K562 (cell line): Measurements from ENCODE around the gene CLCF1. TPM values are rescaled to one million over a fixed set of nuclear protein-coding genes. Genes with fewer than 3 reads are reported as not detected.

ENCODE experiments used
- CBFB ChIP-seq: sonication (generic); formaldehyde crosslinking; IDR thresholded peaks from 2 replicates; pipeline ENCODE4 v1.4.0; 2020; ENCODE audit warnings: mild to moderate bottlenecking, missing genetic modification reagents
- CGGBP1 ChIP-seq: fragments of 250-450 bp; sonication (Bioruptor Pico); IDR thresholded peaks from 2 replicates; pipeline ENCODE4 v1.9.0; 2021; ENCODE audit warnings: mild to moderate bottlenecking
- FOSL1 ChIP-seq: fragments of 200-800 bp; sonication (Bioruptor generic); conservative IDR thresholded peaks from 2 replicates; pipeline ENCODE4 v1.6.1; 2016; ENCODE audit warnings: missing genetic modification characterization, missing compliant biosample characterization
- GTF2E2 ChIP-seq: fragments of 200-800 bp; sonication (Bioruptor generic); IDR thresholded peaks from 2 replicates; pipeline ENCODE4 v1.6.1; 2016; ENCODE audit warnings: missing genetic modification characterization, missing compliant biosample characterization
- GTF3C2 ChIP-seq: IDR thresholded peaks from 3 replicates; pipeline ENCODE4 v1.6.1; 2011; ENCODE audit warnings: borderline replicate concordance, mild to moderate bottlenecking, moderate library complexity; ENCODE audit not compliant: insufficient read length; ENCODE audit errors: extremely low read depth
- HDAC3 ChIP-seq: fragments of 450-650 bp; IDR thresholded peaks from 2 replicates; pipeline ENCODE4 v1.6.1; 2018; ENCODE audit warnings: borderline replicate concordance, mild to moderate bottlenecking, moderate library complexity; ENCODE audit not compliant: partially characterized antibody
- JUND ChIP-seq, 2 experiments: IDR thresholded peaks; 2 replicates in 1 of 2; 3 replicates in 1 of 2; pipeline ENCODE4 v1.6.1; 2011; ENCODE audit warnings: borderline replicate concordance in 2 of 2, low read depth in 2 of 2, low read length in 2 of 2, improper control_type of control experiment in 1 of 2, missing biosample characterization in 1 of 2, missing genetic modification characterization in 1 of 2, missing genetic modification reagents in 1 of 2
- MTF1 ChIP-seq: fragments of 250-450 bp; sonication (Bioruptor Pico); IDR thresholded peaks from 2 replicates; pipeline ENCODE4 v1.9.0; 2021; ENCODE audit warnings: moderate library complexity, mild to moderate bottlenecking, inconsistent platforms, borderline replicate concordance
- PHB2 ChIP-seq: fragments of 450-650 bp; IDR thresholded peaks from 2 replicates; pipeline ENCODE4 v1.6.1; 2017; ENCODE audit warnings: low read depth
- POLR3G ChIP-seq: IDR thresholded peaks from 2 replicates; pipeline ENCODE4 v1.6.1; 2011; ENCODE audit not compliant: insufficient read length, insufficient replicate concordance; ENCODE audit errors: extremely low read depth
- RFX7 ChIP-seq: fragments of 250-450 bp; sonication (Bioruptor Pico); IDR thresholded peaks from 2 replicates; pipeline ENCODE4 v1.5.1; 2021; ENCODE audit warnings: mild to moderate bottlenecking
- SMC3 ChIP-seq: conservative IDR thresholded peaks from 2 replicates; pipeline ENCODE4 v1.6.1; 2011; ENCODE audit warnings: low read depth, low read length, improper control_type of control experiment; ENCODE audit not compliant: insufficient read depth
- SRSF7 ChIP-seq: fragments of 200-400 bp; formaldehyde crosslinking; optimal IDR thresholded peaks from 2 replicates; pipeline ENCODE3; 2017; ENCODE audit warnings: mild to moderate bottlenecking, low read depth, low read length
- YBX1 ChIP-seq: fragments of 450-650 bp; IDR thresholded peaks from 2 replicates; pipeline ENCODE4 v1.7.1; 2016; ENCODE audit warnings: mild to moderate bottlenecking
- ZNF253 ChIP-seq: fragments of 250-450 bp; sonication (Bioruptor Pico); conservative IDR thresholded peaks from 2 replicates; pipeline ENCODE4 v1.6.1; 2021; ENCODE audit warnings: mild to moderate bottlenecking
- ZNF644 ChIP-seq: fragments of 200-800 bp; sonication (Bioruptor generic); IDR thresholded peaks from 2 replicates; pipeline ENCODE4 v1.6.1; 2016; ENCODE audit warnings: low read depth, missing genetic modification characterization, missing compliant biosample characterization
- ZNF77 ChIP-seq: fragments of 250-450 bp; sonication (Bioruptor Pico); IDR thresholded peaks from 2 replicates; pipeline ENCODE4 v1.5.0; 2020
- polyA plus RNA-seq, 8 experiments: library from polyadenylated mRNA; depleted of rRNA in 4 of 8; stranded (reverse) in 5 of 8; unstranded in 3 of 8; fragments of >200 nt; fragmentation: Nextera tagmentation in 2 of 8; fragmentation: Illumina TruSeq in 1 of 8; extraction: Ambion mirVana in 2 of 8; extraction: Trizol in 1 of 8; gene quantifications; 2 replicates each; pipeline versions ENCODE4 v1.2.1 to v1.2.3, GENCODE V29; 2011 to 2014; ENCODE audit warnings: inconsistent platforms in 1 of 8, missing spikeins in 1 of 8
- total RNA-seq, 7 experiments: library from RNA; depleted of rRNA in 6 of 7; stranded (reverse); fragments of >200 nt in 6 of 7; fragmentation: Illumina TruSeq in 2 of 7; extraction: Trizol in 2 of 7; gene quantifications; 2 replicates each; pipeline versions ENCODE4 v1.2.1 to v1.2.3, GENCODE V29; 2011 to 2021; ENCODE audit warnings: low replicate concordance in 1 of 7
- TF ChIP-seq, protein P1 (sequence below), 2 experiments: fragments of 450-650 bp; IDR thresholded peaks; 2 replicates each; pipeline ENCODE4 v1.6.1; 2018; ENCODE audit warnings: mild to moderate bottlenecking in 2 of 2, low read depth in 1 of 2; ENCODE audit not compliant: partially characterized antibody in 2 of 2

The CLCF1 gene
- total and polyA plus RNA-seq, 9 of the 15 experiments (the other 6 are each of a cell fraction or from before 2014, with no cell fraction given): 0.49 to 5.8 (median 3.0) TPM

DNA sequence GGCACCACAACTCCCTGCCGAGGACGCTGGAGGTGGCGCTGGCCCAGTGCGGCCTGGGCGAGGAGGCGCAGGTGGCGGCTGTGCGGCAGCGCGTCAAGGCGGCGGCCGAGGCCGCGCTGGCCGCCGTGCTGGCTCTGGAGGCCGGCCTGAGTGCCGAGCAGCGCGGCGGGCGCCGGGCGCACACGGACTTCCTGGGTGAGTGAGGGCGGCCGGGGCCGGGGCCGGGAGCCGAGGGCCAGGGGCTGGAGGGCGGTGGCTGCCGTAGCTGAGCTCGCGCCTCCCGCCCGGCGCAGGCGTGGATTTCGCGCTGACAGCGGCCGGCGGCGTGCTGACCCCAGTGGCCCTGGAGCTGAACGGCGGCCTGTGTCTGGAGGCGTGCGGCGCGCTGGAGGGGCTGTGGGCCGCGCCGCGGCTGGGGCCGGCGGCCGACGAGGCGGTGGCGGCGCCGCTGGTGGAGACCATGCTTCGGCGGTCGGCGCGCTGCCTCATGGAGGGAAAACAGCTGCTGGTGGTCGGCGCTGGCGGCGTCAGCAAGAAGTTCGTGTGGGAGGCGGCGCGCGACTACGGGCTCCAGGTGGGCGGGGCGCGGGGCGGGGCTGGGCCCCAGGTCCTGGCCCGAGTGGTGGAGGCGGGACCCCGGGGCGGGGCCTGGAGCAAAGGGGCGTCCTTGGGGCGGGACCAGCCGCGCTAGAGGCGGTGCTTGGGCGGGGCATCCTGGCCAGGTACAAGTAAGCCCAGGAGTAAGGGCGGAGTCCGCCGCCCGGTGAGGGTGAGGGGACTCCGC is 47.4 kb upstream of the CLCF1 start (continued):
- TF ChIP-seq GTF3C2: no peak
- TF ChIP-seq, protein P1, sequence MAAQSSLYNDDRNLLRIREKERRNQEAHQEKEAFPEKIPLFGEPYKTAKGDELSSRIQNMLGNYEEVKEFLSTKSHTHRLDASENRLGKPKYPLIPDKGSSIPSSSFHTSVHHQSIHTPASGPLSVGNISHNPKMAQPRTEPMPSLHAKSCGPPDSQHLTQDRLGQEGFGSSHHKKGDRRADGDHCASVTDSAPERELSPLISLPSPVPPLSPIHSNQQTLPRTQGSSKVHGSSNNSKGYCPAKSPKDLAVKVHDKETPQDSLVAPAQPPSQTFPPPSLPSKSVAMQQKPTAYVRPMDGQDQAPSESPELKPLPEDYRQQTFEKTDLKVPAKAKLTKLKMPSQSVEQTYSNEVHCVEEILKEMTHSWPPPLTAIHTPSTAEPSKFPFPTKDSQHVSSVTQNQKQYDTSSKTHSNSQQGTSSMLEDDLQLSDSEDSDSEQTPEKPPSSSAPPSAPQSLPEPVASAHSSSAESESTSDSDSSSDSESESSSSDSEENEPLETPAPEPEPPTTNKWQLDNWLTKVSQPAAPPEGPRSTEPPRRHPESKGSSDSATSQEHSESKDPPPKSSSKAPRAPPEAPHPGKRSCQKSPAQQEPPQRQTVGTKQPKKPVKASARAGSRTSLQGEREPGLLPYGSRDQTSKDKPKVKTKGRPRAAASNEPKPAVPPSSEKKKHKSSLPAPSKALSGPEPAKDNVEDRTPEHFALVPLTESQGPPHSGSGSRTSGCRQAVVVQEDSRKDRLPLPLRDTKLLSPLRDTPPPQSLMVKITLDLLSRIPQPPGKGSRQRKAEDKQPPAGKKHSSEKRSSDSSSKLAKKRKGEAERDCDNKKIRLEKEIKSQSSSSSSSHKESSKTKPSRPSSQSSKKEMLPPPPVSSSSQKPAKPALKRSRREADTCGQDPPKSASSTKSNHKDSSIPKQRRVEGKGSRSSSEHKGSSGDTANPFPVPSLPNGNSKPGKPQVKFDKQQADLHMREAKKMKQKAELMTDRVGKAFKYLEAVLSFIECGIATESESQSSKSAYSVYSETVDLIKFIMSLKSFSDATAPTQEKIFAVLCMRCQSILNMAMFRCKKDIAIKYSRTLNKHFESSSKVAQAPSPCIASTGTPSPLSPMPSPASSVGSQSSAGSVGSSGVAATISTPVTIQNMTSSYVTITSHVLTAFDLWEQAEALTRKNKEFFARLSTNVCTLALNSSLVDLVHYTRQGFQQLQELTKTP (IDR thresholded peaks at IDR 0.05; ENCODE audit: low read depth in 1 of 2, partially characterized antibody in 2 of 2): no peak
- TF ChIP-seq SRSF7: no peak
- no peak for TF ChIP-seq GTF2E2 (tag)
- no peak for TF ChIP-seq PHB2
- TF ChIP-seq FOSL1 (tag): no peak
- TF ChIP-seq ZNF253 (CRISPR knock-in tag): no peak
- TF ChIP-seq HDAC3: no peak
- TF ChIP-seq YBX1: no peak
- TF ChIP-seq RFX7 (CRISPR knock-in tag): no peak
- no peak for TF ChIP-seq CBFB (CRISPR knock-in tag)
- no peak for TF ChIP-seq SMC3
- TF ChIP-seq CGGBP1 (CRISPR knock-in tag): no peak
- no peak for TF ChIP-seq MTF1
- TF ChIP-seq ZNF77 (CRISPR knock-in tag): no peak
- TF ChIP-seq JUND (IDR thresholded peaks at IDR 0.05; ENCODE audit: borderline replicate concordance, low read depth, low read length): 0 out of 2 replicates have a peak, but pooled peaks have one; percentile 13
- no peak; the same call in 2 of the 3 replicates for TF ChIP-seq JUND (tag; IDR thresholded peaks at IDR 0.05; ENCODE audit: borderline replicate concordance, low read depth, low read length)
- no peak for TF ChIP-seq ZNF644 (tag)
- no peak for TF ChIP-seq POLR3G
